Suprapubic skin (tissue), 4 donors: ENCODE data around the gene SSC5D. TPM values are rescaled to one million over a fixed set of nuclear protein-coding genes. Genes with fewer than 3 reads are reported as not detected.

Source experiments
- DNase-seq, 2 donors: peaks; one replicate each; pipeline ENCODE4 v3.0.0-alpha.2; 2019; ENCODE audit warnings: low spot score in 2 of 2
- H3K27ac ChIP-seq: fragments of 200-600 bp; sonication (generic); one replicate; pipeline ENCODE4 v1.5.1; 2019
- H3K27me3 ChIP-seq: fragments of 200-600 bp; sonication (generic); one replicate; pipeline ENCODE4 v1.5.1; 2019
- H3K36me3 ChIP-seq: fragments of 200-600 bp; sonication (generic); one replicate; pipeline ENCODE4 v1.5.1; 2019
- H3K4me1 ChIP-seq: fragments of 200-600 bp; sonication (generic); one replicate; pipeline ENCODE4 v1.5.1; 2019
- H3K4me3 ChIP-seq: fragments of 200-600 bp; sonication (generic); one replicate; pipeline ENCODE4 v1.5.1; 2019; ENCODE audit warnings: mild to moderate bottlenecking
- H3K9me3 ChIP-seq: fragments of 200-600 bp; sonication (generic); one replicate; pipeline ENCODE4 v1.5.1; 2019
- EP300 ChIP-seq: sonication (generic); formaldehyde crosslinking; IDR thresholded peaks from one replicate; pipeline ENCODE4 v1.6.1; 2017; ENCODE audit warnings: antibody characterized with exemption
- POLR2A ChIP-seq, 2 donors: fragments of 450-650 bp; IDR thresholded peaks; one replicate each; pipeline ENCODE4 v1.6.1; 2017; ENCODE audit warnings: antibody characterized with exemption in 2 of 2, mild to moderate bottlenecking in 2 of 2, moderate library complexity in 2 of 2
- POLR2AphosphoS5 ChIP-seq, 3 donors: sonication (generic); formaldehyde crosslinking; IDR thresholded peaks; one replicate each; pipeline ENCODE4 v1.6.1; 2017; ENCODE audit warnings: antibody characterized with exemption in 3 of 3
- WGBS: methylation state at CpG from one replicate; pipeline ENCODE4 v1.1.5; 2018; 5-methylcytosine and 5-hydroxymethylcytosine counted together
- total RNA-seq, 4 donors: library from RNA; depleted of rRNA; stranded (reverse); fragments of >200 nt; gene quantifications; one replicate each; pipeline ENCODE4 v1.1.0, GENCODE V29; 2016
- TF ChIP-seq, protein P1 (sequence below), 2 donors: fragments of 200-600 bp in 1 of 2; fragments of 450-650 bp in 1 of 2; sonication (generic) in 1 of 2; IDR thresholded peaks; one replicate each; pipeline ENCODE4 v1.5.1; 2016 to 2019; ENCODE audit warnings: antibody characterized with exemption in 2 of 2, mild to moderate bottlenecking in 1 of 2, moderate library complexity in 1 of 2

SSC5D gene
- total RNA-seq, 4 donors from 2014 or later: 0.57 to 2.1 (median 1.0) TPM

GRCh38 chr19:55442372-55442961, 45.8 kb upstream of the SSC5D start:
- Histone ChIP-seq H3K27me3 (peaks cover 89% of the 10 kb centered on the region), H3K4me1 (peaks cover 37% of the 10 kb centered on the region), H3K36me3 (no peaks in the 10 kb centered on the region), H3K27ac (no peak overlapping the region), H3K9me3 (no peaks in the 10 kb centered on the region), H3K4me3 (peak overlapping the region; percentile 23)
- WGBS: 0% methylated on average over 7 of the region's 72 CpGs
- no peak for DNase-seq
- TF ChIP-seq, protein P1, sequence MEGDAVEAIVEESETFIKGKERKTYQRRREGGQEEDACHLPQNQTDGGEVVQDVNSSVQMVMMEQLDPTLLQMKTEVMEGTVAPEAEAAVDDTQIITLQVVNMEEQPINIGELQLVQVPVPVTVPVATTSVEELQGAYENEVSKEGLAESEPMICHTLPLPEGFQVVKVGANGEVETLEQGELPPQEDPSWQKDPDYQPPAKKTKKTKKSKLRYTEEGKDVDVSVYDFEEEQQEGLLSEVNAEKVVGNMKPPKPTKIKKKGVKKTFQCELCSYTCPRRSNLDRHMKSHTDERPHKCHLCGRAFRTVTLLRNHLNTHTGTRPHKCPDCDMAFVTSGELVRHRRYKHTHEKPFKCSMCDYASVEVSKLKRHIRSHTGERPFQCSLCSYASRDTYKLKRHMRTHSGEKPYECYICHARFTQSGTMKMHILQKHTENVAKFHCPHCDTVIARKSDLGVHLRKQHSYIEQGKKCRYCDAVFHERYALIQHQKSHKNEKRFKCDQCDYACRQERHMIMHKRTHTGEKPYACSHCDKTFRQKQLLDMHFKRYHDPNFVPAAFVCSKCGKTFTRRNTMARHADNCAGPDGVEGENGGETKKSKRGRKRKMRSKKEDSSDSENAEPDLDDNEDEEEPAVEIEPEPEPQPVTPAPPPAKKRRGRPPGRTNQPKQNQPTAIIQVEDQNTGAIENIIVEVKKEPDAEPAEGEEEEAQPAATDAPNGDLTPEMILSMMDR (IDR thresholded peaks at IDR 0.05): no peak
- TF ChIP-seq EP300 (no peak), POLR2A (IDR thresholded peaks at IDR 0.05) (no peak), POLR2AphosphoS5 (IDR thresholded peaks at IDR 0.05) (no peak)

DNA sequence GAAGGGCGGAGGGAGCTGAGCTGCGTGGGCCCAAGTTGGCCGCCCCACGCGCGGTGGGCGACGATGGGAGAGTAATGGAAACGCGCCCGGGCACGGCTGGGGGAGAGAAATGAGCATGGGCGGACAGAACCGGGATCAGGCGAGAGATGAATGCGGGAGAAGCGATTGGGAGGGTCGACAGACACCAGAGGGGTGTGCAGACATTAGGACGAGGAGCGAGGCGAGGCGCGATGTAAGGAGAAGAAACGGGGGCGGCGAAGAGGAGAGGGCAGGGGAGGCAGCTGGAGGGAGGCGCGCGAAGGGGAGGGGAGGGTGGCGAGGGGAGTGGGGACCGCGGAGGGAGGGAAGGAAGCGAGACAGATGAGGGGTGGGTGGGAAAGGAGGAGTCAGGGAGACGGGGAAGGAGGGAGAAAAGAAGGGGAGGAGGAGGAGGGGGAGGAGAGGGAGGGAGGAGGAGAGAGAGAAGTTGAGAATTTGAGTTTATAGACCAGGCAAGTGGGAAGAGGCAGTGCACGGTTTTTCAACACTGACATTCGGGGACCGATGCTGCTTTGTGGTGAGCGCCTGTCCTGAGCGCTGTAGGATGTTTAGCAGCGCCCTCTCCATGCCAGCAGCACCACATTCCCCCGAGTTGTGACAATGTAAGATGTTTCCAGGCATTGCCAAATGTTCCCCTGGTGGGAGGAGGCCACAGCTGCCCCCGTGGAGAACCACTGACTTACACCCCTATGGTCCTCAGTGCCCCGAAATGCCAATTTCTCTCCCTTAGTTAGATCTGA, 45.0 kb upstream of the SSC5D start, which contains the start of gene SHISA7:
TSS of gene SHISA7 (minus strand) at position 256 of the 779 bp plus-strand sequence. CDS start 437 bp downstream, outside the sequence.
- H3K9me3 ChIP-seq: no peaks in the 10 kb centered on the region
- 4% methylated on average over 43 of the region's 43 CpGs for WGBS
- H3K4me3 ChIP-seq: peak within 1 kb of the TSS; percentile 23
- H3K4me1 ChIP-seq: peaks cover 43% of the 10 kb centered on the region
- TF ChIP-seq POLR2A (IDR thresholded peaks at IDR 0.05) (no peak), EP300 (no peak), POLR2AphosphoS5 (IDR thresholded peaks at IDR 0.05) (no peak)
- TF ChIP-seq, protein P1 (IDR thresholded peaks at IDR 0.05): no peak
- no peak for DNase-seq
- H3K36me3 ChIP-seq: no peaks in the 10 kb centered on the region
- no peak within 1 kb of the TSS for H3K27ac ChIP-seq
- H3K27me3 ChIP-seq: peaks cover 82% of the 10 kb centered on the region

- no peak overlapping the region for H3K4me3 ChIP-seq
- WGBS: 38% methylated on average over 18 of the region's 18 CpGs
- H3K36me3 ChIP-seq: no peaks in the 10 kb centered on the region
- H3K4me1 ChIP-seq: peaks cover 43% of the 10 kb centered on the region
- no peaks in the 10 kb centered on the region for H3K9me3 ChIP-seq
- H3K27ac ChIP-seq: no peak overlapping the region
- TF ChIP-seq EP300: no peak
- TF ChIP-seq, protein P1 (IDR thresholded peaks at IDR 0.05): no peak
- no peak for TF ChIP-seq POLR2AphosphoS5 (IDR thresholded peaks at IDR 0.05)
- TF ChIP-seq POLR2A (IDR thresholded peaks at IDR 0.05): no peak
- DNase-seq: no peak
- H3K27me3 ChIP-seq: peaks cover 75% of the 10 kb centered on the region
Measured at GRCh38 chr19:55443824-55444480, 44.3 kb upstream of the SSC5D start.

GRCh38 chr19:55444646-55445045, 43.6 kb upstream of the SSC5D start:
- DNase-seq: no peak
- no peak overlapping the region for H3K27ac ChIP-seq
- TF ChIP-seq EP300 (no peak), POLR2A (IDR thresholded peaks at IDR 0.05) (no peak), POLR2AphosphoS5 (IDR thresholded peaks at IDR 0.05) (no peak)
- TF ChIP-seq, protein P1 (IDR thresholded peaks at IDR 0.05): no peak
- WGBS: 46% methylated on average over 10 of the region's 11 CpGs
- H3K9me3 ChIP-seq: no peaks in the 10 kb centered on the region
- H3K27me3 ChIP-seq: peaks cover 75% of the 10 kb centered on the region
- no peaks in the 10 kb centered on the region for H3K36me3 ChIP-seq
- peaks cover 43% of the 10 kb centered on the region for H3K4me1 ChIP-seq
- no peak overlapping the region for H3K4me3 ChIP-seq

DNA sequence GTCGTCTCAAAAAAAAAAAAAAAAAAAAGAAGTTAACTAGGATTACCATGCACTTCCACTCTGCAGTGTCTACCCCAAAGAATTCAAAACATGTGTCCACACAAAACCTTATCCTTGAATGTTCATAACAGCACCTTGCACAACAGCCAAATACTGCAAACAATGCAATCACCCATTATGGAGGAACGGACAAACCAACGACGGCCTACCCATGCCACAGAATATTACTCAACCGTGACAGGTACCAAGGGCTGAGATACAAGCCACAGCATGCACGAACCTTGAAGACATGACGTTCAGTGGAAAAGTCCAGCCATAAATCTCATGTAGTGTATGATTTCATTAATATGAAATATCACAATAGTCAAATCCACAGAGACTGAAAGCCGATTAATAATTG, 42.2 kb upstream of the SSC5D start:
- Histone ChIP-seq H3K27ac (no peak overlapping the region), H3K27me3 (peaks cover 72% of the 10 kb centered on the region), H3K4me3 (no peak overlapping the region), H3K4me1 (peaks cover 39% of the 10 kb centered on the region), H3K9me3 (no peaks in the 10 kb centered on the region), H3K36me3 (no peaks in the 10 kb centered on the region)
- no peak for DNase-seq
- no peak for TF ChIP-seq EP300
- TF ChIP-seq POLR2A (IDR thresholded peaks at IDR 0.05): no peak
- TF ChIP-seq POLR2AphosphoS5 (IDR thresholded peaks at IDR 0.05): no peak
- TF ChIP-seq, protein P1 (IDR thresholded peaks at IDR 0.05): no peak
- 48% methylated on average over 8 of the region's 8 CpGs for WGBS
